CD4-positive, alpha-beta T cell treated with Interferon alpha-2 for 1 hour (primary cell): ENCODE results near the gene PPY.
"Not testable (repeated sequence)": the region's sequence is repeated elsewhere in the genome, so short reads cannot be mapped to it uniquely, and the experiment has no call there.

ENCODE experiments used
- DNase-seq, 2 donors: peaks; one replicate each; pipeline ENCODE4 v3.0.0-alpha.2; 2020 to 2022

PPY gene

DNA sequence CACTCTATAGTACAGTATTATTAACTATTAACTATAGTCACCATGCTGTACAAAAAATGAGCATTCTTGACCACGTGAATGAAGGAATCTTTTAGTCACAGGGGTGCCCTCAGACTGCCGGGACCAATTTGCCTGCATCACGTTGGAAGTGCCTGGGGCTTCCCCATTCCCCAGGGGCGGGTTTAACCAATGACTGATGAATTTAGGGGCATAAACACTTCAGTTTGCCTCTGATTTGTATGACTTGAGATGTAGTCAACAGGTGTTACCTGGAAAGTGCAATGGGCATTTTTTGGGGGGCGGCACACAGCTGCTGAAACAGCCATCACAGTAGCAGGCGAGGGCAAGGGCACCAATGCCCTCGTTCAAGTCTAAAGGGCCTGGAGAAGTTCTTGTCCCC is 20.2 kb upstream of the PPY start:
- DNase-seq, result no peak

DNA sequence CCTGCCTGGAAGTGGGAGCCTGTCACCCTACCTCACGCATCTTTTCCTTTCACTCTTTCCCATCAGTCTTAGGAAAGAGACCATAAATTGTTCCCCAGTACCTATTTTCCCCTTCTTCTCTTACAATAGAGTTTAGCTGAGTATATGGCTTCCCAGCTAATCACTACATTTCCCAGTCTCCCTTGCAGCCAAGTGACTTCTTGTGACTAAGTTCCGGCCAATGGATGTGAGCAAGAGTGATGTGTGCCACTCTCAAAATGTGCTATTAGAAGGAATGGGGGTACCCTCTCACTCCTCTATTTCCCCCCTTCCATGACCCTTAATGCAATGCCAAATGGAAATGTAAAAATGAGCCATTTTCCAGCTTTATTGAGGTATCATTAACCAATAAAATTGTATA is 19.7 kb upstream of the PPY start:
- no peak for DNase-seq

GRCh38 chr17:43961292-43961691 is 19.0 kb upstream of the PPY start:
- not testable (repeated sequence) for DNase-seq

- no peak for DNase-seq
These were observed 16.6 kb upstream of the PPY start for GRCh38 chr17:43958748-43959352.

DNA sequence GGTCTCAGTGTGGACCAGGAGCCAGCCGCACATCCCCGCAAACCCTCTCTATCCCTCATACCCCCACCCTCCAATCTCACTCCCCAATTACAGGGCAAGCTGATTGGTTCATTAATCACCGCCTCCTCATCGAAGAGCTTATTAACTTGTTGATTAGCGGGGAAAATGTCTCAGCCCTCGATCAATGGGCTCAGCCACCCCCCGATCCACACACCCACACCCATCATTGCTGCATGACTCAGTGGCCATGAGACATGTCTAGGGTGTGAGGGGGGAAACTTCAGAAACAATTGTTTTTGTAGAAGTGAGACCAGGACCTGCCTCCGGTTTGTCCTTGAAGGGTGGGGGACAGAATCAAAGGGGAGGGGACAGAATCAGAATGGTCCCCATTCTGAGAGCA is 13.9 kb upstream of the PPY start:
- DNase-seq, result no peak

GRCh38 chr17:43953746-43954145 is 11.5 kb upstream of the PPY start, which contains the start of gene PYY:
PYY (minus strand) TSS chr17:43953940; CDS start chr17:43953483, 457 bp downstream.
- DNase-seq, result no peak

DNA sequence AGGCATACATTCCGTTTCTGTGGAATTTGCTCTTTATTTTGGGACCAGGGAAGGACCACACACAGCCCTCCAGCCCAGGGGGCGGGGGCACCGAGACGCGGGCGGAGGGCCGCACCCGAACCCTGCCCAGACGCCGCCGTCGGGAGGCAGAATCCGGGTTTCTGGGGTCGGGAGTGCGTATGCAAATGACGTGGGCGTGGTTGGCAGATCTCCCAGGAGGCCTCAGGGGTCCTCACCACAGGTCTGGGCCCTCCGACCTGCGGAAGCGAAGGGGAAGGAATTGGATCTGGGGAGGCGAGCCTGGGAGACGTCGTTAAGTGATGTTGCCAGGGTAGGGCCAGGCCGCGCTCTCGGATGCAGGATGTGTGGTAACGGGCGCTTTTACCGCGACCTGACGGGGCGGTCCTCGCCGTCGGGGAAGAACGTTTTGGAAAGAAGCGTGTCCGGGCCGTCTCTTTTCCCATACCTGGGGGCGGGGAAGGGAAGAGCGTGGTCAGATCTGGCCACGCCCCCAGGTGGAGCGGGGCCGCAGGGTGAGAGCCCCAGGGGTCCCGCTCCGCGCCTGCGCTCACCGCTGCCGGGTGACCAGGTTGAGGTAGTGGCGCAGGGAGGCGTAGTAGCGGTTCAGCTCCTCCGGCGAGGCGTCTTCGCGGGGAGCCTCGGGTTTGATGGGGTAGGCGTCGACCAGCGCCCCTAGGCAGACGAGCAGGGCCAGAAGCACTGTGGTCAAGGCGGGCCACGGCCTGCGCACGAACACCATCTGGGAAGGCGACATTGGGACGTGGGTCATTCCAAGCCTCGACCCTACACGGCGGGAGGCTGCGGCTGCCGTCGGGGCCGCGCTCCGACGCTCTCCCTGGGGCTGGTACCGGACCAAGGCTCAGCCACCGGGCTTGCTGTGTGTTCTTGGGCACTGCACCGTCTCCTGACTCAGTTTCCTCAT is 10.7 kb upstream of the PPY start:
- DNase-seq, result no peak

- no peak for DNase-seq
These were observed 10.1 kb upstream of the PPY start for GRCh38 chr17:43952351-43952723.

DNA sequence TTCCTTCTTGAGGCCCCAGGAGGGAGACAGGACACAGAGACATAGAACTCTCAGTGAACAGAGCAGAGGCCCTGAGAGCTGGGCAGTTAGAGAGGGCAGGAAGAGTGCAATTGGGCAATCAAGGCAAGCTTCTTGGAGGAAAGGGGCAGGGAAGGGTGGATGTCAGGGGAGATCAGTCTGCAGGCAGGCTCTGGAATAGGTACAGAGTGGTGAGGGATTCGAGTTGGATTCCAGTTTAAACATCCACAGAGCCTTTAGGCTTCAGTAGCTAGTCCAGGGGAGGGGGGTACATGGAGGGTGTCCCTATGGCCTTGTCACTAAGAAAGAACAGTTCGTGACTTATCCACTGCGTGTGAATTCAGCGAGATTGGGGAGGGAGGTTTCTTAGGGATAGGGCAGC is 9.5 kb upstream of the PPY start:
- DNase-seq, result no peak

DNA sequence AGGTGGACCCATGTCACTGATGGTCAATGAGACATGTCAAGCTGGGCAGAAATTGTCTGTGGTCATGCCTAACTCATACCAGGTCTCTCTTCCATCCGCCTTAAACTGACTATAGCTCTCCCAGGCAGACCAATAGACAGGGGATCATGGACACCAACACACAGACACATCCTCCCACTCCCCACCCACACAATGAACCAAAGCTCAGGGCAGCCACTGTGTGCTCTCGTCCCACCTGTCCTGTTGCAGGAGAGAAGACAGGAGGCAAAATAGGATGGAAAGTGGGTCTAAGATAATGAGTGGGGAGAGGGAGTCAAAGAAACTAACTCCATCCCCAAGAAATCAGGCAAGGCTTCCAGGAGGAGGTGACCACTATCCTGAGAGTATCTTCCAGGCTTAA is 8.3 kb upstream of the PPY start:
- DNase-seq, result no peak

DNA sequence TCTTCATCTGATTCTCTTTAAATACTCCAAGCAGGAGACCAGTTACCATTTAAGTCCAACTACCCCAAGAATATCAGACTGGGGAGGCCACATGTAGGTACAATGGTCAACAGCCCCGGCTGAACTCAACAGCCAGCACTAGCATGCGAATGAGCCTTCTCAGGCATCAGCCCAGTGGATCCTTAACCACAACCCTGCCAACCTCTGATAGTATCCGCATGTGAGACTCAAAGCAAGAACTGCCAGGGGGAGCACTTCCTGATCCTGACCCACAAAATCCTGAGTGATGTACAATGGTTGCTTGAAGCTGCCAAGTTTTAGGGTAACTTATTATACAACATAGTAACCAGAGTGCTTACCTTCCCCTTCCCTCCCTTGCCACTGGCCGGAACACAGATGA is 7.5 kb upstream of the PPY start:
- DNase-seq, result no peak

- no peak for DNase-seq
These were observed 4.5 kb upstream of the PPY start for GRCh38 chr17:43946781-43947180.

- DNase-seq, result no peak
These were observed 3.0 kb upstream of the PPY start for GRCh38 chr17:43945074-43945829.

- DNase-seq, result no peak
These were observed 1.6 kb downstream of the PPY start for GRCh38 chr17:43940630-43941029.

GRCh38 chr17:43939886-43940285 is 2.4 kb downstream of the PPY start:
- DNase-seq, result no peak

- DNase-seq, result not testable (repeated sequence)
These were observed 2.8 kb downstream of the PPY start for GRCh38 chr17:43939452-43939851.

- DNase-seq, result no peak
These were observed 3.5 kb downstream of the PPY start for GRCh38 chr17:43938838-43939182.

GRCh38 chr17:43936434-43936833 is 5.8 kb downstream of the PPY start:
- DNase-seq, result no peak

- no peak for DNase-seq
These were observed 6.4 kb downstream of the PPY start for GRCh38 chr17:43935926-43936261.

DNA sequence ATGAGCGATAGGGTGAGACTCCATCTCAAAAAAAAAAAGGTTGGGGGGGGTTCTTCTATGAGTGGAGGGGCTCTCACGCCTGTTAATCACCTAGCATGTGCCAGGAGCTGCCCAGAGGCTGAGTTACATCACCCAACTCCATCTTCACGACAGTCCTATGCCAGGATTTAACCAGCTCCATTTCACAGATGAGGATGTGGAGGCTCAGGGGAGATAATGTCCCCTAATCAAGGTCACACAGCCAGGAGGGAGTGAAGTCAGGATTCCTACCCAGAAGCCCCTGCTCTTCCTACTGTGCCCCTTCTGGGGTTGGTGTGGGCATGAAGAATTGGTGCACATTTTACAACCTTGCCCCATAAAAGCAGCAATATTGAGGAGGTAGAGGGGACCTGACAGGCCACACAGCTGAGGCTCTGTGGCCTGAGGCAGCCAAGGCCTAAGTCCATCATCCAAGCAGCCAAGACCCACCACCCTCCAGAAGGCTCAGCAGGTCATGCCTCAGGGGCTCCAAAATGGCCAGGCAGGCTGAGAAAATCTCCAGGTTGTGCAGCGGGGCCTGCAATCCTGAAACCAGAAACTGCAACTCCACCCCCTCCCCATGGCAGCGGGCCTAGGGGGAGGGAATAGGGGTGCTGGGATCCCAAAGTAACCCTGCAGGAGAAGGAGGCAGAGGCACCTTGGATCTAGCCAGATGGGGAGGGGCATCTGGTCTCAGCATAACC is 6.9 kb downstream of the PPY start:
- no peak for DNase-seq

DNA sequence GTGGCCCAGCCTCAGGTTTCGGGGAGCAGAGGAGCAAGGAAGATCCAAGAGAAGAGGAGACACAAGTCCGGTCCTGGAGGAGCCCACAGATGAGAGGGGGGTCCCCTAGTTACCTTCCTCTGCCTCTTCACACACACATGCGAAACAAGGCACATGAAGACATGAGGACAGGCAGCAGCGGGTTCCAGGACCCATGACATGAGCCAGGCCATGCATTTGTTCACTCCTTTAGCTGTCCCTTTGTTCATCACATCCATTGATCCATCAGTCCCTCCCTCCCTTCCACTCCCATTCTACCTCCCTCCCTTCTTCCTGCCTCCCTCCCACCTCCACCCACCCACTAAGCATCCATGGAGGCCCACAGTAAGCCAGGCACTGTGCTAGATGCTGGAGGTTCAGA is 9.4 kb downstream of the PPY start:
- DNase-seq, result no peak

GRCh38 chr17:43932357-43932756 is 9.9 kb downstream of the PPY start:
- DNase-seq, result no peak

DNA sequence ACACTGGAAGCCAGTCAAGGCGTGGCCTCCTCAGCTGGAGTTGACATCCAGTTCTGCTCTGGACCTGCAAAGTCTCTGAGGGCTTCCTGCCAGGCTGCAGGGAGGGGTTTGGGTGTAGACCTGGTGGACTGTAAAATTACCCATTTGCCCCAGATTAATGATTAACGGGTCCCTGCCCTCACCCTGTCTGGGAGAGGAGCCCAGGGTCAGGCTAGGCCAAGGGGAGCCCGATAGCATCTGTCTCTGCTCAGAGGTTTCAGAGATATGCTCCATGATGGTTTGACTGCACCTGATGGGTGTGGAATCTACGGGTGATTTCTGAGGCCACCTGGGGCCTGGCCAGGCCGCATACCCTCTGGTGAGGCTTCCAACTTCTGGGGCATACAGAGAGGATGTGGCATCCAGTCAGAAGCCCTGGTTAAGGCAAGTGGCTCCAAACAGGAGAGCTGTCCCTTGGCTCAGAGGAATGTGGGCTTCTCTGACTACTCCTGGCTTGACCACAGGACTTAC is 11.2 kb downstream of the PPY start:
- DNase-seq, result no peak
